CD4-positive, alpha-beta T cell (primary cell): ENCODE data around the gene COPZ1. TPM values are rescaled to one million over a fixed set of nuclear protein-coding genes. Genes with fewer than 3 reads are reported as not detected.
A peak's percentile ranks its signal among the peaks of the same experiment; 100 is the strongest.

Source experiments
- ATAC-seq: fragments of 200-7000 bp; cut with Tn5 transposase; one replicate; pipeline ENCODE4 v1.10.0; 2022; ENCODE audit warnings: mild to moderate bottlenecking; ENCODE audit not compliant: poor library complexity
- CTCF ChIA-PET: fragments of 350-600 bp; sonication (Branson Sonifier 250); formaldehyde crosslinking; loops from one replicate; lab custom pipeline; 2021; ENCODE audit warnings: antibody characterized with exemption, inconsistent platforms; lab: Charles Lee
- POLR2A ChIA-PET: fragments of 350-600 bp; sonication (Branson Sonifier 250); formaldehyde crosslinking; loops from one replicate; lab custom pipeline; 2021; ENCODE audit warnings: antibody characterized with exemption, inconsistent platforms; lab: Charles Lee
- DNase-seq, 14 experiments: peaks; one replicate each; pipeline ENCODE4 v3.0.0-alpha.2; 2013 to 2020; ENCODE audit warnings: mixed read lengths in 2 of 14
- H3K27ac ChIP-seq, 2 donors: one replicate each; pipeline versions ENCODE4 v1.5.1 to v1.7.0; 2013; ENCODE audit warnings: low read length in 2 of 2, low read depth in 1 of 2, mild to moderate bottlenecking in 1 of 2
- H3K27me3 ChIP-seq, 2 experiments: 1 replicate in 1 of 2; 2 replicates in 1 of 2; pipeline versions ENCODE4 v1.6.1 to v1.7.0; 2013; ENCODE audit warnings: low read length in 2 of 2, control low read depth in 1 of 2, mild to moderate bottlenecking in 1 of 2, moderate library complexity in 1 of 2; ENCODE audit not compliant: insufficient read depth in 2 of 2, control insufficient read depth in 1 of 2
- H3K36me3 ChIP-seq: one replicate; pipeline ENCODE4 v1.6.1; 2013; ENCODE audit warnings: low read length, control low read depth; ENCODE audit not compliant: insufficient read depth
- H3K4me1 ChIP-seq: one replicate; pipeline ENCODE4 v1.6.1; 2013; ENCODE audit warnings: low read length, control low read depth; ENCODE audit not compliant: insufficient read depth
- H3K4me3 ChIP-seq: one replicate; pipeline ENCODE4 v1.5.1; 2013; ENCODE audit warnings: mild to moderate bottlenecking, low read length, moderate library complexity
- H3K9me3 ChIP-seq, 2 experiments: 1 replicate in 1 of 2; 2 replicates in 1 of 2; pipeline versions ENCODE4 v1.6.1 to v1.7.0; 2013; ENCODE audit warnings: low read length in 2 of 2, mild to moderate bottlenecking in 2 of 2, control low read depth in 1 of 2, moderate library complexity in 1 of 2; ENCODE audit not compliant: control insufficient read depth in 1 of 2, insufficient read depth in 1 of 2
- H3K27ac Mint-ChIP-seq: one replicate; pipeline ENCODE4 v1.8.0; 2020; ENCODE audit warnings: mixed read lengths
- H3K27me3 Mint-ChIP-seq: one replicate; pipeline ENCODE4 v1.8.0; 2021; ENCODE audit warnings: mixed read lengths
- H3K36me3 Mint-ChIP-seq: one replicate; pipeline ENCODE4 v1.8.0; 2021; ENCODE audit warnings: low read depth, mixed read lengths
- H3K4me1 Mint-ChIP-seq: one replicate; pipeline ENCODE4 v1.8.0; 2021; ENCODE audit warnings: low read depth, mixed read lengths
- H3K4me3 Mint-ChIP-seq: one replicate; pipeline ENCODE4 v1.8.0; 2020; ENCODE audit warnings: mild to moderate bottlenecking, mixed read lengths
- H3K9me3 Mint-ChIP-seq: one replicate; pipeline ENCODE4 v1.8.0; 2020; ENCODE audit warnings: mixed read lengths
- CTCF ChIP-seq: fragments of 200-600 bp; IDR thresholded peaks from one replicate; pipeline ENCODE4 v1.8.0; 2022; ENCODE audit warnings: antibody characterized with exemption, mild to moderate bottlenecking
- intact Hi-C, 2 experiments: fragments of 100-400 bp; cut with DNase I in 1 of 2; cut with micrococcal nuclease in 1 of 2; formaldehyde crosslinking; loops; one replicate each; pipeline versions ENCODE4 v1.15.1 to v1.9.0; 2023 to 2025; cut with DNase I, micrococcal nuclease
- microRNA-seq: library from miRNA; unstranded; fragments of <30 nt; microRNA quantifications from one replicate; pipeline ENCODE4 v1.2.0, GENCODE V29; 2021; ENCODE audit warnings: borderline microRNAs expressed, borderline replicate concordance
- total RNA-seq, 174 experiments: library from RNA in 2 of 174; stranded (reverse) in 2 of 174; gene quantifications; one replicate each; pipeline ENCODE4 v1.2.3 and lab custom pipeline; 2021 to 2026

The COPZ1 gene
- total RNA-seq, 2 experiments from 2014 or later: 31.2 to 33.9 TPM

- Mint-ChIP-seq H3K4me3 (no peak overlapping the region), H3K27ac (no peak overlapping the region), H3K36me3 (peaks cover 94% of the 10 kb centered on the region), H3K9me3 (no peaks in the 10 kb centered on the region), H3K4me1 (peaks cover 21% of the 10 kb centered on the region), H3K27me3 (no peaks in the 10 kb centered on the region)
- ATAC-seq: no peak
- ChIA-PET CTCF (interaction anchor here (1.1 to 8.6 kb wide), 6 partner anchors 8 to 99 kb away, joined by 3 to 153 read pairs (median 10); partner anchors contain the start of genes ITGA5 and NCKAP1L), POLR2A (interaction anchor here (2.1 to 4.9 kb wide), 4 partner anchors 14 to 118 kb away, joined by 10 to 61 read pairs (median 48); partner anchors contain the start of genes CBX5, HNRNPA1 and ITGA5)
- no peak overlapping the region for H3K4me3 ChIP-seq
- H3K36me3 ChIP-seq: peaks cover 92% of the 10 kb centered on the region
- no peak for TF ChIP-seq CTCF
- intact Hi-C loops: loop anchor here in 1 of 2 experiments (2.0 kb wide), 1 partner anchor 15 kb away; no protein-coding TSS in a partner anchor
- H3K4me1 ChIP-seq: peaks cover 19% of the 10 kb centered on the region
- no peaks in the 10 kb centered on the region for H3K27me3 ChIP-seq
- no peak overlapping the region for H3K27ac ChIP-seq
- DNase-seq: no peak
- H3K9me3 ChIP-seq: no peaks in the 10 kb centered on the region
Observed at GRCh38 chr12:54398218-54398617, 73.3 kb downstream of the COPZ1 start.

- intact Hi-C loops: loop anchor here (1.0 to 2.0 kb wide), 2 partner anchors 14 to 40 kb away; no protein-coding TSS in a partner anchor
- Histone ChIP-seq H3K36me3 (peaks cover 97% of the 10 kb centered on the region), H3K4me3 (no peak overlapping the region), H3K27ac (no peak overlapping the region), H3K4me1 (peaks cover 13% of the 10 kb centered on the region), H3K27me3 (no peaks in the 10 kb centered on the region), H3K9me3 (no peaks in the 10 kb centered on the region)
- TF ChIP-seq CTCF: peak; percentile 97
- peaks cover 96% of the 10 kb centered on the region for H3K36me3 Mint-ChIP-seq
- H3K27me3 Mint-ChIP-seq: no peaks in the 10 kb centered on the region
- peak overlapping the region; percentile 4 for H3K27ac Mint-ChIP-seq
- peak; percentile 80 to 93 (median 88) for DNase-seq
- CTCF ChIA-PET: interaction anchor here (0.5 to 8.6 kb wide), 35 partner anchors 9 to 143 kb away, joined by 3 to 153 read pairs (median 4); partner anchors contain the start of genes COPZ1, ITGA5 and NCKAP1L
- ATAC-seq: peak; percentile 98
- POLR2A ChIA-PET: interaction anchor here (0.9 to 4.9 kb wide), 11 partner anchors 13 to 119 kb away, joined by 3 to 61 read pairs (median 6); partner anchors contain the start of genes CBX5, HNRNPA1, ITGA5 and NCKAP1L
- H3K4me1 Mint-ChIP-seq: peaks cover 18% of the 10 kb centered on the region
- no peak overlapping the region for H3K4me3 Mint-ChIP-seq
- H3K9me3 Mint-ChIP-seq: no peaks in the 10 kb centered on the region
Observed at GRCh38 chr12:54398995-54399793, 74.3 kb downstream of the COPZ1 start.

GRCh38 chr12:54401119-54401518 is 76.2 kb downstream of the COPZ1 start:
- H3K9me3 Mint-ChIP-seq: no peaks in the 10 kb centered on the region
- H3K27me3 Mint-ChIP-seq: no peaks in the 10 kb centered on the region
- H3K36me3 ChIP-seq: peaks cover 99% of the 10 kb centered on the region
- no peak for ATAC-seq
- H3K27ac Mint-ChIP-seq: peak overlapping the region; percentile 52
- no peak for DNase-seq
- no peaks in the 10 kb centered on the region for H3K27me3 ChIP-seq
- intact Hi-C loops: loop anchor here in 1 of 2 experiments (5.0 kb wide), 1 partner anchor 96 kb away; the partner anchor contains the start of gene NCKAP1L
- ChIA-PET CTCF (interaction anchor here (1.2 to 8.6 kb wide), 3 partner anchors 15 to 38 kb away, joined by 3 to 153 read pairs (median 147); partner anchors contain the start of gene ITGA5), POLR2A (interaction anchor here (3.8 to 4.9 kb wide), 2 partner anchors 11 to 17 kb away, joined by 45 to 52 read pairs; partner anchors contain the start of gene ITGA5)
- no peak for TF ChIP-seq CTCF
- no peak overlapping the region for H3K27ac ChIP-seq
- H3K4me1 ChIP-seq: peaks cover 24% of the 10 kb centered on the region
- no peaks in the 10 kb centered on the region for H3K9me3 ChIP-seq
- no peak overlapping the region for H3K4me3 Mint-ChIP-seq
- H3K36me3 Mint-ChIP-seq: peaks cover 96% of the 10 kb centered on the region
- peaks cover 26% of the 10 kb centered on the region for H3K4me1 Mint-ChIP-seq
- no peak overlapping the region for H3K4me3 ChIP-seq

Small RNA genes lying within 50 kb of the gene (microRNA-seq; reads per million reads assigned to microRNA genes)
- 168 reads per million, percentile 70 among the genes with 10 or more reads in this experiment for gene MIR148B

Other genes with a start within 250 kb of the COPZ1 start
- gene SMUG1, start 136.1 kb upstream of the COPZ1 start, total RNA-seq: 1 to 10 TPM; 2.4 to 3.7 TPM
- gene CBX5, start 45.0 kb upstream of the COPZ1 start, total RNA-seq: 10 to 100 TPM; 38.8 to 38.9 TPM
- 1,000 to 10,000 TPM; 1,969 to 1,994 TPM for gene HNRNPA1, start 44.4 kb upstream of the COPZ1 start, total RNA-seq
- under 1 TPM in 1 of 2 experiments, not detected in 1; 0.20 TPM for gene NFE2, start 24.1 kb upstream of the COPZ1 start, total RNA-seq
- under 1 TPM; 0.27 to 0.53 TPM for gene GPR84, start 39.4 kb downstream of the COPZ1 start, total RNA-seq
- 1 to 10 TPM; 3.8 to 4.7 TPM for gene ZNF385A, start 59.6 kb downstream of the COPZ1 start, total RNA-seq
- 100 to 1,000 TPM; 143 to 159 TPM for gene ITGA5, start 94.1 kb downstream of the COPZ1 start, total RNA-seq
- under 1 TPM in 1 of 2 experiments, not detected in 1; 0.58 TPM for gene GTSF1, start 148.5 kb downstream of the COPZ1 start, total RNA-seq
- 10 to 100 TPM; 78.1 to 85.2 TPM for gene NCKAP1L, start 172.6 kb downstream of the COPZ1 start, total RNA-seq
- 10 to 100 TPM in 1 of 2 experiments, 1 to 10 TPM in 1; 9.7 to 11.1 TPM for gene PDE1B, start 224.5 kb downstream of the COPZ1 start, total RNA-seq